Thyroid gland (tissue), 4 donors: ENCODE results near the gene TAOK1.

ENCODE experiments used
- POLR2A ChIP-seq, 2 donors: fragments of 450-650 bp; IDR thresholded peaks; one replicate each; pipeline ENCODE4 v1.6.1; 2017; ENCODE audit warnings: antibody characterized with exemption in 2 of 2, mild to moderate bottlenecking in 2 of 2, moderate library complexity in 1 of 2
- TF ChIP-seq, protein P1 (sequence below), 6 experiments: fragments of 200-600 bp in 3 of 6; fragments of 450-650 bp in 3 of 6; sonication (generic) in 3 of 6; IDR thresholded peaks; one replicate each; pipeline ENCODE4 v1.5.1; 2016 to 2019; ENCODE audit warnings: antibody characterized with exemption in 6 of 6, mild to moderate bottlenecking in 2 of 6, inconsistent platforms in 1 of 6, moderate library complexity in 1 of 6

- TF ChIP-seq, protein P1, sequence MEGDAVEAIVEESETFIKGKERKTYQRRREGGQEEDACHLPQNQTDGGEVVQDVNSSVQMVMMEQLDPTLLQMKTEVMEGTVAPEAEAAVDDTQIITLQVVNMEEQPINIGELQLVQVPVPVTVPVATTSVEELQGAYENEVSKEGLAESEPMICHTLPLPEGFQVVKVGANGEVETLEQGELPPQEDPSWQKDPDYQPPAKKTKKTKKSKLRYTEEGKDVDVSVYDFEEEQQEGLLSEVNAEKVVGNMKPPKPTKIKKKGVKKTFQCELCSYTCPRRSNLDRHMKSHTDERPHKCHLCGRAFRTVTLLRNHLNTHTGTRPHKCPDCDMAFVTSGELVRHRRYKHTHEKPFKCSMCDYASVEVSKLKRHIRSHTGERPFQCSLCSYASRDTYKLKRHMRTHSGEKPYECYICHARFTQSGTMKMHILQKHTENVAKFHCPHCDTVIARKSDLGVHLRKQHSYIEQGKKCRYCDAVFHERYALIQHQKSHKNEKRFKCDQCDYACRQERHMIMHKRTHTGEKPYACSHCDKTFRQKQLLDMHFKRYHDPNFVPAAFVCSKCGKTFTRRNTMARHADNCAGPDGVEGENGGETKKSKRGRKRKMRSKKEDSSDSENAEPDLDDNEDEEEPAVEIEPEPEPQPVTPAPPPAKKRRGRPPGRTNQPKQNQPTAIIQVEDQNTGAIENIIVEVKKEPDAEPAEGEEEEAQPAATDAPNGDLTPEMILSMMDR (IDR thresholded peaks at IDR 0.05) = no peak
- TF ChIP-seq POLR2A (IDR thresholded peaks at IDR 0.05) = no peak
These were observed 45.8 kb upstream of the TAOK1 start for GRCh38 chr17:29344201-29344856.
